Measurements from ENCODE around the gene PRCD.

- TF ChIP-seq POLR2A (IDR thresholded peaks at IDR 0.05) (peak in 1 of 2 donors; percentile 63), CTCF (IDR thresholded peaks at IDR 0.05) (peak; percentile 20 to 67 (median 50))
Observed at GRCh38 chr17:76585649-76586593, 46.1 kb downstream of the PRCD start, which contains the start of gene ST6GALNAC2.

Measured in adrenal gland (tissue), 5 donors.